ENCODE measurements around the gene PKD2L2.
"Not testable (repeated sequence)": the region's sequence is repeated elsewhere in the genome, so short reads cannot be mapped to it uniquely, and the experiment has no call there.

PKD2L2 gene

GRCh38 chr5:137890845-137891244 lies 1.6 kb downstream of the PKD2L2 start:
- no peak for DNase-seq

- DNase-seq, result no peak
Observed at GRCh38 chr5:137891849-137892248, 2.6 kb downstream of the PKD2L2 start.

GRCh38 chr5:137894586-137894985 lies 5.3 kb downstream of the PKD2L2 start:
- no peak for DNase-seq

- DNase-seq, result no peak
Observed at GRCh38 chr5:137896560-137896959, 7.3 kb downstream of the PKD2L2 start.

- no peak for DNase-seq
Observed at GRCh38 chr5:137899493-137899892, 10.2 kb downstream of the PKD2L2 start.

GRCh38 chr5:137901011-137901817 lies 12.0 kb downstream of the PKD2L2 start:
- DNase-seq, result no peak

- DNase-seq, result no peak
Observed at GRCh38 chr5:137902408-137903133, 13.3 kb downstream of the PKD2L2 start.

- no peak for DNase-seq
Observed at GRCh38 chr5:137914758-137915157, 25.5 kb downstream of the PKD2L2 start.

- no peak for DNase-seq
Observed at GRCh38 chr5:137916923-137917322, 27.7 kb downstream of the PKD2L2 start.

GRCh38 chr5:137921931-137922330 lies 32.7 kb downstream of the PKD2L2 start:
- no peak for DNase-seq

GRCh38 chr5:137923856-137924255 lies 34.6 kb downstream of the PKD2L2 start:
- no peak for DNase-seq

- DNase-seq, result no peak
Observed at GRCh38 chr5:137932800-137933199, 43.5 kb downstream of the PKD2L2 start.

GRCh38 chr5:137933491-137933911 lies 44.2 kb downstream of the PKD2L2 start:
- no peak for DNase-seq

- no peak for DNase-seq
Observed at GRCh38 chr5:137935190-137935589, 45.9 kb downstream of the PKD2L2 start.

GRCh38 chr5:137935694-137936093 lies 46.4 kb downstream of the PKD2L2 start:
- DNase-seq, result no peak

GRCh38 chr5:137937994-137938750 lies 48.9 kb downstream of the PKD2L2 start:
- no peak for DNase-seq

GRCh38 chr5:137938751-137939143 lies 49.5 kb downstream of the PKD2L2 start:
- no peak for DNase-seq

- DNase-seq, result no peak
Observed at GRCh38 chr5:137939331-137939730, 50.1 kb downstream of the PKD2L2 start.

GRCh38 chr5:137944280-137944679 lies 55.0 kb downstream of the PKD2L2 start:
- not testable (repeated sequence) for DNase-seq

- no peak for DNase-seq
Observed at GRCh38 chr5:137945825-137946224, 56.6 kb downstream of the PKD2L2 start.

- no peak for DNase-seq
Observed at GRCh38 chr5:137954131-137954879, 65.0 kb downstream of the PKD2L2 start.

- DNase-seq, result no peak
Observed at GRCh38 chr5:137957948-137958347, 68.7 kb downstream of the PKD2L2 start.

GRCh38 chr5:137959488-137959887 lies 70.2 kb downstream of the PKD2L2 start:
- no peak for DNase-seq

Data from NCI-H1930 (cell line).